ENCODE results near the gene MAGI3.

Gene MAGI3

GRCh38 chr1:113681596-113682337 lies 291.5 kb downstream of the MAGI3 start:
- ChIA-PET POLR2A (interaction anchor here (0.5 kb wide), 1 partner anchor 77 kb away, joined by 3 read pairs; no protein-coding TSS in a partner anchor), CTCF (interaction anchor here (0.9 to 8.2 kb wide), 5 partner anchors 11 to 966 kb away, joined by 3 to 140 read pairs (median 4); no protein-coding TSS in a partner anchor)
- no peak overlapping the region for H3K4me3 ChIP-seq (ENCODE audit: low read depth, low read length)
- TF ChIP-seq CTCF (IDR thresholded peaks at IDR 0.05; ENCODE audit: insufficient read depth, low read length, missing control alignments), result no peak
- DNase-seq (ENCODE audit: low read depth, low spot score), result no peak

GRCh38 chr1:113683384-113684152 lies 293.3 kb downstream of the MAGI3 start:
- no peak overlapping the region for H3K4me3 ChIP-seq (ENCODE audit: low read depth, low read length)
- no peak for TF ChIP-seq CTCF (IDR thresholded peaks at IDR 0.05; ENCODE audit: insufficient read depth, low read length, missing control alignments)
- ChIA-PET POLR2A (no interaction called here), CTCF (interaction anchor here (1.1 kb wide), 1 partner anchor 25 kb away, joined by 3 read pairs; no protein-coding TSS in a partner anchor)
- no peak for DNase-seq (ENCODE audit: low read depth, low spot score)

- POLR2A ChIA-PET, result no interaction called here
- no peak overlapping the region for H3K4me3 ChIP-seq (ENCODE audit: low read depth, low read length)
- DNase-seq (ENCODE audit: low read depth, low spot score), result no peak
- no peak for TF ChIP-seq CTCF (IDR thresholded peaks at IDR 0.05; ENCODE audit: insufficient read depth, low read length, missing control alignments)
- CTCF ChIA-PET, result interaction anchor here (1.1 kb wide), 1 partner anchor 25 kb away, joined by 3 read pairs; no protein-coding TSS in a partner anchor
Measured at GRCh38 chr1:113684153-113684541, 293.8 kb downstream of the MAGI3 start.

GRCh38 chr1:113686891-113687618 lies 296.7 kb downstream of the MAGI3 start:
- H3K4me3 ChIP-seq (ENCODE audit: low read depth, low read length), result no peak overlapping the region
- ChIA-PET CTCF (interaction anchor here (1.2 to 1.8 kb wide), 2 partner anchors 9 to 547 kb away, joined by 3 to 7 read pairs; no protein-coding TSS in a partner anchor), POLR2A (no interaction called here)
- DNase-seq (ENCODE audit: low read depth, low spot score), result peak; percentile 19
- TF ChIP-seq CTCF (IDR thresholded peaks at IDR 0.05; ENCODE audit: insufficient read depth, low read length, missing control alignments), result no peak

GRCh38 chr1:113691184-113691583 lies 300.9 kb downstream of the MAGI3 start:
- H3K4me3 ChIP-seq (ENCODE audit: low read depth, low read length), result no peak overlapping the region
- no peak for DNase-seq (ENCODE audit: low read depth, low spot score)
- TF ChIP-seq CTCF (IDR thresholded peaks at IDR 0.05; ENCODE audit: insufficient read depth, low read length, missing control alignments), result no peak
- ChIA-PET POLR2A (no interaction called here), CTCF (interaction anchor here (1.1 to 1.7 kb wide), 2 partner anchors 13 kb away, joined by 3 to 11 read pairs; no protein-coding TSS in a partner anchor)
